Lower lobe of right lung (tissue), 2 donors: ENCODE results near the gene CYB5R3. TPM values are rescaled to one million over a fixed set of nuclear protein-coding genes. Genes with fewer than 3 reads are reported as not detected.
A peak's percentile ranks its signal among the peaks of the same experiment; 100 is the strongest.

ENCODE experiments used
- ATAC-seq, 2 donors: fragments of 200-7000 bp; cut with Tn5 transposase; one replicate each; pipeline ENCODE4 v1.9.1; 2020 to 2022; ENCODE audit warnings: mild to moderate bottlenecking in 2 of 2, moderate library complexity in 2 of 2
- DNase-seq: peaks from one replicate; pipeline ENCODE4 v3.0.0-alpha.2; 2020
- H3K27ac ChIP-seq: fragments of 200-600 bp; one replicate; pipeline ENCODE4 v1.8.0; 2022
- H3K27me3 ChIP-seq: fragments of 200-600 bp; one replicate; pipeline ENCODE4 v1.8.0; 2022; ENCODE audit warnings: low read depth
- H3K36me3 ChIP-seq: fragments of 200-600 bp; one replicate; pipeline ENCODE4 v1.8.0; 2022; ENCODE audit warnings: mild to moderate bottlenecking
- H3K4me1 ChIP-seq: fragments of 200-600 bp; one replicate; pipeline ENCODE4 v1.8.0; 2022
- H3K4me3 ChIP-seq: fragments of 200-600 bp; one replicate; pipeline ENCODE4 v1.8.0; 2022; ENCODE audit warnings: mild to moderate bottlenecking
- H3K9me3 ChIP-seq: fragments of 200-600 bp; one replicate; pipeline ENCODE4 v1.8.0; 2022
- intact Hi-C: fragments of 100-400 bp; cut with DNase I; formaldehyde crosslinking; loops from one replicate; pipeline ENCODE4 v1.11.0; 2022
- total RNA-seq: library from RNA; stranded (reverse); fragmentation: NEBNext Ultra II Directional; extraction: Animal tissue kit (Norgen Biotek cat#: 25700); gene quantifications from one replicate; pipeline ENCODE4 v1.2.1, GENCODE V29; 2021
- TF ChIP-seq, protein P1 (sequence below): fragments of 200-600 bp; IDR thresholded peaks from one replicate; pipeline ENCODE4 v1.8.0; 2022; ENCODE audit warnings: antibody characterized with exemption, mild to moderate bottlenecking
- donor health status: DM: no; HTN: yes; CAD: no; lungs with severe emphysema.

The CYB5R3 gene
- total RNA-seq, 1 donor from 2014 or later, result 219 TPM

DNA sequence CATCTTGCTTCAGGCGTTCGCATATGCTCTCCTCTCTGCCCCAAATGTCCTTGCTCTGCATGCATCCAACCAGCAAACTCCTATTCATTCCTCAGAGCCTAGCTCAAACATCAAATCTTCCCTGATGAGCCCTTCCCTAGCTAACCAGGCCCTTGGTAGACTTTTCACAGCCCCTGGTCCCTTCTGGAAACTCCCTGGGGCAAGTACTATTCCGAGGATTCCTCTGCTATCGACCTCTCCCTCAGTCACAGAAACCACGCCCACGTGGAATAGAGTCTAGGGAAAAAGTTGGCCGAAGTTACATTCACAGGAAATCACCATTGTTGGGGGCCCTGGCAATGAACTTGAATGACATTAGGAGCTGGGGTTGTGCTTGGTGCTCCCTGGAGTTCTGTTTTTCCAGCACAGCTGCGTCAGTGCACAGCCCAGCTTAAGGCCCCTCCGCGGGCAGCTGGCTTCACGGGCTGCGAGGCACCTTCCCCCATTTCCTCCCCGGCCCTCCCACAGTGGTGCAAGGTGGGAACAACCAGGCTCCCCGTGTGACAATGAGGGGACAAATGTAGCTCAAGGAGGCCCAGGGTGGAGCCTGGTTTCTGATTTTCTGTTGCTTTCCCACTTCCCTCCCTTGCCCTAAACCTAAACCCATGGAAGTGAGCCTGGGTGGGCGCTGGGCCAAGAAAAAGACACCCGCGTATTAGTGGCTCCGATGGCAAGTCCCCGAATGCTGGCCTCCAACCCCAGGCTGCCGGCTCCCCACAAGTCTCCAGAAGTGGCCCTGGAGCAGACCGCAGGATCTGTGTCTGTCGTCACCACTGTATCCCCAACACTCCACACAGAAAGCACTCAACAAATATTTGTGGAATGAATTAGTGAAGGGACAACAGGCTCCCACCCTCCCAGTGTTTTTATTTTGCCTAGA lies 4.5 kb downstream of the CYB5R3 start:
- Histone ChIP-seq H3K4me3 (peak overlapping the region; percentile 43), H3K36me3 (no peaks in the 10 kb centered on the region), H3K27ac (peak overlapping the region; percentile 95), H3K9me3 (no peaks in the 10 kb centered on the region), H3K27me3 (no peaks in the 10 kb centered on the region), H3K4me1 (peaks cover 83% of the 10 kb centered on the region)
- DNase-seq, result peak; percentile 75
- intact Hi-C loops, result no loop called here
- TF ChIP-seq, protein P1, sequence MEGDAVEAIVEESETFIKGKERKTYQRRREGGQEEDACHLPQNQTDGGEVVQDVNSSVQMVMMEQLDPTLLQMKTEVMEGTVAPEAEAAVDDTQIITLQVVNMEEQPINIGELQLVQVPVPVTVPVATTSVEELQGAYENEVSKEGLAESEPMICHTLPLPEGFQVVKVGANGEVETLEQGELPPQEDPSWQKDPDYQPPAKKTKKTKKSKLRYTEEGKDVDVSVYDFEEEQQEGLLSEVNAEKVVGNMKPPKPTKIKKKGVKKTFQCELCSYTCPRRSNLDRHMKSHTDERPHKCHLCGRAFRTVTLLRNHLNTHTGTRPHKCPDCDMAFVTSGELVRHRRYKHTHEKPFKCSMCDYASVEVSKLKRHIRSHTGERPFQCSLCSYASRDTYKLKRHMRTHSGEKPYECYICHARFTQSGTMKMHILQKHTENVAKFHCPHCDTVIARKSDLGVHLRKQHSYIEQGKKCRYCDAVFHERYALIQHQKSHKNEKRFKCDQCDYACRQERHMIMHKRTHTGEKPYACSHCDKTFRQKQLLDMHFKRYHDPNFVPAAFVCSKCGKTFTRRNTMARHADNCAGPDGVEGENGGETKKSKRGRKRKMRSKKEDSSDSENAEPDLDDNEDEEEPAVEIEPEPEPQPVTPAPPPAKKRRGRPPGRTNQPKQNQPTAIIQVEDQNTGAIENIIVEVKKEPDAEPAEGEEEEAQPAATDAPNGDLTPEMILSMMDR, result no peak
- ATAC-seq, result peak; percentile 0 to 25

DNA sequence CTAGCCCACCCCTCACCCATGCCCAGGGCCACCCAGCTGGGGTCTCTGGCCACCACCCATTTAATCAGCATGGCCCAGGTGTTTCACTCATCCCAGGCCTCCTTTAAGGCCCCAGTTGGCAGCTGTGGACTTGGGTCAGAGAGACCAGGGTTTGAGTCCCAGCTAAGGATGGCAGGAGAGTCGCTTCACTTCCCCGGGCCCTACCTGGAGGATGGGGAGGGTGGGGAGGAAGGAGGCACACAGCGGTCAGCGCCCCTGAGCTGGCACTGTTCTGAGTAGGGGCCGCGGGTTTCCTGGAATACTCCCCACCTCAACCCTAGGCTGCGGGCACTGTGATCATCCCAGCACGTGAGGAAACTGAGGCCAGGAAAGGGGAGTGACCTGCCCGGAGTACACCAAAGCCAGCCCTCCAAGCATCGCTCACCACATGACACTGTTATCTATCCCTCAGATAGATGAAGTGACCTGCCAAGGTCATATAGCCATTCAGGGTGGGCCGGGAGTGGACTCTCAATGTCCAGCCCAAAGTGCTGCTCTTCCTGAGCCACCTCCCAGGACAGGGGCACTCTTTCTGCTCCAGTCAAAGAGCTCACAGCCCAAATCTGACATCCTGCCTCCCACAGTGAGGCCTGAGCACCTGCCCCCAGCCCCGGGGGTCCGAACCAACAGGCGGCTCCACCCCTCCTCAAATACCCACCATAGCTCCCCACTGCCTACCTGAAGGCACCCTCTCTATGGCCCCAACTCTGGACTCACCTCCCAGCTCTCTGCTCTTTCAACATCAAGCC lies 5.4 kb downstream of the CYB5R3 start:
- ATAC-seq (no peak), DNase-seq (no peak)
- no peaks in the 10 kb centered on the region for H3K36me3 ChIP-seq
- no peaks in the 10 kb centered on the region for H3K27me3 ChIP-seq
- TF ChIP-seq, protein P1, result no peak
- peaks cover 81% of the 10 kb centered on the region for H3K4me1 ChIP-seq
- intact Hi-C loops, result no loop called here
- no peaks in the 10 kb centered on the region for H3K9me3 ChIP-seq
- H3K4me3 ChIP-seq, result no peak overlapping the region
- H3K27ac ChIP-seq, result peak overlapping the region; percentile 95

DNA sequence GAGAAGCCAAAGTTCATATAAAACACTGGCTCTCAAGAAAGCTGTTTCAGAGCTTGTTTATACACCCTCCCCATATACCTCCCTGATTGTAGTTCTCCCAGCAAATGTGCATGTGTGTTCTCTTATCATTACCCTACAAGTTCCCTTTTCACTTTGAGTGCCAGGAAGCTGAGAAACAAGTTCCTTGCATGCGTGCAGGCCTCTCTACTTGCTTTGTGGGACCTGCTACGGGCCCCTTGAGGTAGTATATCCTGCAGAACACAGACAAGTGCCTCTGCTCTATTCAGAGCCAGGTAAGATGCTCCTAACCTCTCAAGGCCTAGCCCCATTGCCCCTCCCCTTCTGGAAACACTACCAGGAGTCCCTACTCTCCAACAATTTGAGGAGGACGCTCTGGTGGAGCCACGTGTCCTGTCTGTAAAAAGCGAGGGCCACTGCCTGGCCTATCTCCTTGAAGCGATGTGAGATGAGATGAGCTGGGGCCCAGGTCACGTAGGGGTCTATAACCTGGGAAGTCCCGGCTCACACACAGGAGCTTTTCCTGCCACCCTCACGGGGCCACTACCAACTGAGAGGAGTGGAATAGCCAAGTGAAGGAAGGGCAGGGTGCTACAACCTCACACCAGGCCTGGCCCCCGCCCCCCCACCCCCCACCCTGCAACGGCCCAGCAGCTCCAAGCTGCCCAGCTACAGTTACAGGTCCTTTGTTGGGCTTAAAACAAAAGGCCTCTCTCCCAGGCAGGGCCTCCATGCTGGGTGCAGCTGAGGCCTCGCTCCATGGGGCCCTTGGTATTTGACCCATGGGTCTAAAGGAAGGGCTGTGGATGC lies 6.2 kb downstream of the CYB5R3 start:
- TF ChIP-seq, protein P1, result no peak
- intact Hi-C loops, result no loop called here
- H3K36me3 ChIP-seq, result no peaks in the 10 kb centered on the region
- no peak overlapping the region for H3K4me3 ChIP-seq
- ATAC-seq (peak; percentile 38 to 54), DNase-seq (no peak)
- H3K27ac ChIP-seq, result peak overlapping the region; percentile 95
- H3K4me1 ChIP-seq, result peaks cover 76% of the 10 kb centered on the region
- H3K27me3 ChIP-seq, result no peaks in the 10 kb centered on the region
- H3K9me3 ChIP-seq, result no peaks in the 10 kb centered on the region

DNA sequence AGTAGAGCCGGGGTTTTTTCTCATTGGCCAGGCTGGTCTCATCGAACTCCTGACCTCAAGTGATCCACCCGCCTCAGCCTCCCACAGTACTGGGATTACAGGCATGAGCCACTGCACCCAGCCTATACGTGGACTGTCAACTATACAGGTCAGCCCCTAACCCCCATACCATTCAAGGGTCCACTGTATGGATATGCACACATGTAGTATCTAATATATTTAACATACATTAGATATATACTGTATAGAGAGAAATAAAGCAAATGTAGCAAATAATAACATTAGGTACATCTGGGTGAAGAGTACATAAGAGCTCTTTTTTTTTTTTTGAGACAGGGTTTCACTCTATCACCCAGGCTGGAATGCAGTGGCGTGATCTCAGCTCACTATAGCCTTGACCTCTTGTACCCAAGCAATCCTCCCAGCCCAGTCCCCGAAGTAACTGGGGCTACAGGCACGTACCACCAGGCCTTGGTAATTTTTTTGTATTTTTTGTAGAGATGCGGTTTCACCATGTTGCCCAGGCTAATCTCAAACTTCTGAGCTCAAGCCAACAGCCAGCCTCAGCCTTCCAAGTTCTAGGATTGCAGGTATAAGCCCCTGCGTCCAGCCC lies 7.3 kb downstream of the CYB5R3 start:
- intact Hi-C loops, result no loop called here
- Histone ChIP-seq H3K4me3 (no peak overlapping the region), H3K27me3 (no peaks in the 10 kb centered on the region), H3K4me1 (peaks cover 65% of the 10 kb centered on the region), H3K9me3 (no peaks in the 10 kb centered on the region), H3K27ac (peak overlapping the region; percentile 95), H3K36me3 (peaks cover 2% of the 10 kb centered on the region)
- DNase-seq (no peak), ATAC-seq (no peak)
- TF ChIP-seq, protein P1, result no peak
